ENCODE data around the gene DUSP16.
"Not testable (repeated sequence)": the region's sequence is repeated elsewhere in the genome, so short reads cannot be mapped to it uniquely, and the experiment has no call there.

The DUSP16 gene

GRCh38 chr12:12543959-12544358, 18.7 kb downstream of the DUSP16 start:
- DNase-seq, result no peak

GRCh38 chr12:12542964-12543363, 19.7 kb downstream of the DUSP16 start:
- no peak for DNase-seq

- DNase-seq, result no peak
These were observed 20.4 kb downstream of the DUSP16 start for GRCh38 chr12:12542286-12542685.

- DNase-seq, result no peak
These were observed 20.9 kb downstream of the DUSP16 start for GRCh38 chr12:12541782-12542181.

- no peak for DNase-seq
These were observed 22.2 kb downstream of the DUSP16 start for GRCh38 chr12:12540261-12541013.

GRCh38 chr12:12539028-12539810, 23.4 kb downstream of the DUSP16 start:
- DNase-seq, result no peak

GRCh38 chr12:12538535-12538934, 24.1 kb downstream of the DUSP16 start:
- DNase-seq, result no peak

- no peak for DNase-seq
These were observed 25.2 kb downstream of the DUSP16 start for GRCh38 chr12:12537421-12537820.

GRCh38 chr12:12534975-12535374, 27.7 kb downstream of the DUSP16 start:
- no peak for DNase-seq

GRCh38 chr12:12534166-12534866, 28.3 kb downstream of the DUSP16 start:
- DNase-seq, result no peak

GRCh38 chr12:12533238-12533829, 29.3 kb downstream of the DUSP16 start:
- DNase-seq, result peak; percentile 85

- DNase-seq, result no peak
These were observed 31.5 kb downstream of the DUSP16 start for GRCh38 chr12:12531194-12531593.

- no peak for DNase-seq
These were observed 32.8 kb downstream of the DUSP16 start for GRCh38 chr12:12529783-12530421.

- DNase-seq, result no peak
These were observed 34.0 kb downstream of the DUSP16 start for GRCh38 chr12:12528361-12529270.

- DNase-seq, result no peak
These were observed 34.8 kb downstream of the DUSP16 start for GRCh38 chr12:12527820-12528296.

GRCh38 chr12:12524128-12524527, 38.5 kb downstream of the DUSP16 start:
- no peak for DNase-seq

- DNase-seq, result no peak
These were observed 39.4 kb downstream of the DUSP16 start for GRCh38 chr12:12523229-12523628.

GRCh38 chr12:12522657-12523056, 40.0 kb downstream of the DUSP16 start:
- DNase-seq, result not testable (repeated sequence)

- no peak for DNase-seq
These were observed 40.8 kb downstream of the DUSP16 start for GRCh38 chr12:12521888-12522287.

- no peak for DNase-seq
These were observed 41.6 kb downstream of the DUSP16 start for GRCh38 chr12:12521044-12521485.

- DNase-seq, result no peak
These were observed 42.4 kb downstream of the DUSP16 start for GRCh38 chr12:12520273-12520672.
